Mesenchymal stem cell (in vitro differentiated cells and primary cell): ENCODE results near the gene KRT76. TPM values are rescaled to one million over a fixed set of nuclear protein-coding genes. Genes with fewer than 3 reads are reported as not detected.

ENCODE experiments used
- DNase-seq: peaks from one replicate; pipeline ENCODE4 v3.0.0-alpha.2; 2013
- H2AFZ ChIP-seq: one replicate; pipeline ENCODE4 v1.6.1; 2013; ENCODE audit warnings: low read depth, mild to moderate bottlenecking, control low read depth, inconsistent platforms, low read length, moderate library complexity
- H2AK5ac ChIP-seq: 2 replicates; pipeline ENCODE4 v1.6.1; 2013; ENCODE audit warnings: low read length, moderate library complexity, mild to moderate bottlenecking, inconsistent platforms; ENCODE audit not compliant: severe bottlenecking
- H2BK120ac ChIP-seq: one replicate; pipeline ENCODE4 v1.6.1; 2013; ENCODE audit warnings: low read depth, mild to moderate bottlenecking, inconsistent platforms, low read length, moderate library complexity
- H2BK12ac ChIP-seq, 2 experiments: one replicate each; pipeline ENCODE4 v1.6.1; 2013; ENCODE audit warnings: inconsistent platforms in 2 of 2, low read length in 2 of 2, mild to moderate bottlenecking in 2 of 2, moderate library complexity in 2 of 2, control low read depth in 1 of 2
- H2BK15ac ChIP-seq: one replicate; pipeline ENCODE4 v1.6.1; 2013; ENCODE audit warnings: mild to moderate bottlenecking, low read depth, inconsistent platforms; ENCODE audit not compliant: poor library complexity, severe bottlenecking
- H2BK5ac ChIP-seq: 2 replicates; pipeline ENCODE4 v1.6.1; 2013; ENCODE audit warnings: low read depth, mild to moderate bottlenecking, low read length, control low read depth, inconsistent platforms; ENCODE audit not compliant: poor library complexity, severe bottlenecking
- H3K14ac ChIP-seq, 2 experiments: one replicate each; pipeline ENCODE4 v1.6.1; 2013; ENCODE audit warnings: inconsistent platforms in 2 of 2, low read length in 2 of 2, control low read depth in 1 of 2, mild to moderate bottlenecking in 1 of 2, moderate library complexity in 1 of 2
- H3K18ac ChIP-seq, 2 experiments: one replicate each; pipeline ENCODE4 v1.6.1; 2013; ENCODE audit warnings: inconsistent platforms in 2 of 2, low read length in 2 of 2, control low read depth in 1 of 2, low read depth in 1 of 2, mild to moderate bottlenecking in 1 of 2
- H3K23ac ChIP-seq, 2 experiments: one replicate each; pipeline ENCODE4 v1.6.1; 2013; ENCODE audit warnings: inconsistent platforms in 2 of 2, low read length in 2 of 2, mild to moderate bottlenecking in 2 of 2, moderate library complexity in 2 of 2, control low read depth in 1 of 2
- H3K27ac ChIP-seq: 2 replicates; pipeline ENCODE4 v1.5.1; 2013; ENCODE audit warnings: mild to moderate bottlenecking, moderate library complexity, low read length, control low read depth, inconsistent platforms; ENCODE audit not compliant: poor library complexity, severe bottlenecking
- H3K27me3 ChIP-seq, 2 experiments: 2 replicates each; pipeline versions ENCODE4 v1.6.1 to v1.7.0; 2013; ENCODE audit warnings: low read length in 2 of 2, mild to moderate bottlenecking in 2 of 2, moderate library complexity in 2 of 2, control low read depth in 1 of 2, inconsistent platforms in 1 of 2; ENCODE audit not compliant: control insufficient read depth in 1 of 2, insufficient read depth in 1 of 2
- H3K36me3 ChIP-seq, 2 experiments: 2 replicates each; pipeline versions ENCODE4 v1.6.1 to v1.7.0; 2013; ENCODE audit warnings: low read length in 2 of 2, control low read depth in 1 of 2, inconsistent platforms in 1 of 2, low read depth in 1 of 2, mild to moderate bottlenecking in 1 of 2; ENCODE audit not compliant: insufficient read depth in 2 of 2, control insufficient read depth in 1 of 2
- H3K4ac ChIP-seq, 2 experiments: one replicate each; pipeline ENCODE4 v1.6.1; 2013; ENCODE audit warnings: inconsistent platforms in 2 of 2, low read length in 2 of 2, mild to moderate bottlenecking in 2 of 2, moderate library complexity in 2 of 2, control low read depth in 1 of 2, low read depth in 1 of 2
- H3K4me1 ChIP-seq: 2 replicates; pipeline ENCODE4 v1.6.1; 2013; ENCODE audit warnings: low read depth, low read length, control low read depth; ENCODE audit not compliant: control insufficient read depth, insufficient read depth
- H3K4me2 ChIP-seq: 2 replicates; pipeline ENCODE4 v1.6.1; 2013; ENCODE audit warnings: low read length, mild to moderate bottlenecking, inconsistent platforms; ENCODE audit not compliant: poor library complexity, severe bottlenecking
- H3K4me3 ChIP-seq, 2 experiments: 2 replicates each; pipeline versions ENCODE4 v1.5.1 to v1.7.0; 2013; ENCODE audit warnings: low read length in 2 of 2, mild to moderate bottlenecking in 2 of 2, control low read depth in 1 of 2, low read depth in 1 of 2; ENCODE audit not compliant: insufficient read depth in 1 of 2
- H3K79me1 ChIP-seq: replicated peaks from 2 replicates; pipeline ENCODE4 v1.6.1; 2013; ENCODE audit warnings: mild to moderate bottlenecking, control low read depth, low read length, inconsistent platforms; ENCODE audit not compliant: poor library complexity, severe bottlenecking
- H3K9ac ChIP-seq: 2 replicates; pipeline ENCODE4 v1.7.0; 2013; ENCODE audit warnings: mild to moderate bottlenecking, low read length, moderate library complexity
- H3K9me3 ChIP-seq: 2 replicates; pipeline ENCODE4 v1.7.0; 2013; ENCODE audit warnings: mild to moderate bottlenecking, low read length; ENCODE audit not compliant: control insufficient read depth
- H4K8ac ChIP-seq: one replicate; pipeline ENCODE4 v1.6.1; 2013; ENCODE audit warnings: inconsistent platforms, mild to moderate bottlenecking, low read length, moderate library complexity
- H4K91ac ChIP-seq: one replicate; pipeline ENCODE4 v1.6.1; 2013; ENCODE audit warnings: mild to moderate bottlenecking, low read length, inconsistent platforms
- WGBS: methylation state at CpG from one replicate; pipeline ENCODE4 v1.1.7; 2013; ENCODE audit warnings: mixed read lengths; 5-methylcytosine and 5-hydroxymethylcytosine counted together
- small RNA-seq: library from polyadenylated mRNA; stranded (forward); fragments of <200 nt; extraction: miRNeasy Mini kit (QIAGEN cat#:217004); gene quantifications from one replicate; pipeline ENCODE3, GENCODE V24; 2013; ENCODE audit warnings: low read depth

The KRT76 gene

DNA sequence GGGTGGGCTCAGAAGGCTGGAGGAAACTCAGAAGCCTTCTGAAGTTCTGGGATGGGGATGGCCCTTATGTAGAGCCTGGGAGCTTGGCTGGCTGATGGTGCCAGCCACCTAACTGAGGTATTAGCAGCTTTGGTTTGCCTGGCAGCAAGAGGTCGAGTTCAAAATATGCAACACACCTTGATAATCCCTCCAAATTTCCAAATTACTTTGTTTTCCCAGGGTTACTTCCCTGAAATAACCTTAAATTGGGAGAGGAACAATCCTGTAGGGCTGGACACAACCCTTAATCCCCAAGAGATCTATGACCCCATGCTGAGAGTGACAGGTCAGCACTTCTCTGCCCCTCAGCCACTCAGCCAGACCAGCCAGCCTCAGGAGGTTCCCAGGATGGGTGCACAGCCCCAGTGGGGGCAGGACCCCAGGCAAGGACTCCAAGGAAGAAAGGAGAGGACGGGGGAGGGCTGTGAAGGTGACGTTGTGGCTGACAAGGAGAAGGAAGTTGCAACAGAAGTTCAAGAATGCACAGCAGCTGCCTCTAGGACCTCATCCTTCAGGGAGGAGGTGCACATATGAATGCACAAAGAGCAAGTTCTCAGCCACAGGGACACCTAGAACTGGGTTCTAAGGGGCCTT lies 55.2 kb downstream of the KRT76 start:
- no peak overlapping the region for H3K9ac ChIP-seq
- H3K23ac ChIP-seq: no peak overlapping the region
- H2AFZ ChIP-seq: no peak overlapping the region
- WGBS: 24% methylated on average over 3 of the region's 3 CpGs
- no peaks in the 10 kb centered on the region for H3K9me3 ChIP-seq
- H3K36me3 ChIP-seq: no peaks in the 10 kb centered on the region
- peaks cover 32 to 76% of the 10 kb centered on the region in 2 experiments for H3K27me3 ChIP-seq
- H3K27ac ChIP-seq: no peak overlapping the region
- no peaks in the 10 kb centered on the region for H3K79me1 ChIP-seq
- no peak overlapping the region for H2BK120ac ChIP-seq
- H2AK5ac ChIP-seq: no peak overlapping the region
- H4K91ac ChIP-seq: no peak overlapping the region
- H3K4me1 ChIP-seq: no peaks in the 10 kb centered on the region
- H3K4me3 ChIP-seq: no peak overlapping the region
- no peak overlapping the region for H2BK15ac ChIP-seq
- H2BK12ac ChIP-seq: no peak overlapping the region
- no peak overlapping the region for H2BK5ac ChIP-seq
- H4K8ac ChIP-seq: no peak overlapping the region
- DNase-seq: no peak
- H3K4ac ChIP-seq: no peak overlapping the region
- no peak overlapping the region for H3K14ac ChIP-seq
- no peak overlapping the region for H3K4me2 ChIP-seq
- H3K18ac ChIP-seq: no peak overlapping the region

DNA sequence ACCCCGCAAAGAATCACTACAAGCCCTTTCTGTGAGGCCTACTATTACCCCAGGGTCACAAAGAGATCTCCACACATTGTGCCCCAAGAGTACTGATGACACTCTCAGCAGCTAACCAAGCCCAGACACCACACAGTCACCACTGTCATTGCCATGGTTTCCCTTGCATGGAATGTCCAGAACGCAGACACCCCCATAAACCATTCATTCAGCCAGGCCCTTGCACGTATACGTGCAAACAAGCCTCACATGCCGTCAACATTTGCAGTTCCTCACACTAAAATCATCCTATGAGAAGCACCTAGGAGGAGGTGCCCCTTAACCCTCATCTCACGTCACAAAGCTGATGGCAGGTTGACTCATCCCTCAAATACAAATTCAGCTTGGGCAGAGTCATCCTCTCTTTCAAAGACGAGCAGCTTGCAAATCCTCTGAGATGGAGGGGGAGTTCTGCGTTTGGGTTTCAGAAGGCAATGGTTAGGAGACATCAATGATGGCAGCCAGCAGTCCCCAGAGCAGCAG lies 56.7 kb downstream of the KRT76 start:
- Histone ChIP-seq H3K36me3 (no peaks in the 10 kb centered on the region), H3K27ac (no peak overlapping the region), H2BK120ac (no peak overlapping the region), H3K9ac (no peak overlapping the region), H3K14ac (no peak overlapping the region), H3K18ac (no peak overlapping the region), H3K79me1 (no peaks in the 10 kb centered on the region), H3K4me3 (no peak overlapping the region), H3K4me2 (no peak overlapping the region), H2BK12ac (no peak overlapping the region), H4K91ac (no peak overlapping the region), H3K4me1 (no peaks in the 10 kb centered on the region), H3K4ac (no peak overlapping the region), H2BK15ac (no peak overlapping the region), H3K27me3 (peaks cover 39 to 77% of the 10 kb centered on the region in 2 experiments), H3K9me3 (no peaks in the 10 kb centered on the region), H2AK5ac (no peak overlapping the region), H2BK5ac (no peak overlapping the region), H2AFZ (no peak overlapping the region), H3K23ac (no peak overlapping the region), H4K8ac (no peak overlapping the region)
- no peak for DNase-seq
- 87% methylated on average over 8 of the region's 8 CpGs for WGBS

Small RNA genes lying within 50 kb of the gene (small RNA-seq; reads per million reads assigned to genes)
- gene AC107016.2: not detected
